GM12878 (cell line): Measurements from ENCODE around the gene LRRC23. TPM values are rescaled to one million over a fixed set of nuclear protein-coding genes. Genes with fewer than 3 reads are reported as not detected.

Experiments used
- CREB1 ChIP-seq: IDR thresholded peaks from 2 replicates; pipeline ENCODE4 v1.6.1; 2012; ENCODE audit warnings: low read depth, mild to moderate bottlenecking, inconsistent platforms
- CREM ChIP-seq: IDR thresholded peaks from 2 replicates; pipeline ENCODE4 v1.6.1; 2014; ENCODE audit warnings: antibody characterized with exemption, low read depth
- EZH2 ChIP-seq: IDR thresholded peaks from 2 replicates; pipeline ENCODE4 v1.6.1; 2012; ENCODE audit warnings: low read depth, mild to moderate bottlenecking, control low read depth, inconsistent platforms, low read length, borderline replicate concordance; ENCODE audit not compliant: control insufficient read depth
- FOXK2 ChIP-seq: fragments of 450-650 bp; IDR thresholded peaks from 2 replicates; pipeline ENCODE4 v1.6.1; 2017; ENCODE audit warnings: mild to moderate bottlenecking, moderate library complexity
- HCFC1 ChIP-seq: fragments of 150-350 bp; IDR thresholded peaks from 2 replicates; pipeline ENCODE4 v1.6.1; 2014; ENCODE audit warnings: low read length
- JUNB ChIP-seq: IDR thresholded peaks from 2 replicates; pipeline ENCODE4 v1.6.1; 2016; ENCODE audit warnings: antibody characterized with exemption, mild to moderate bottlenecking
- JUND ChIP-seq: IDR thresholded peaks from 2 replicates; pipeline ENCODE4 v1.6.1; 2012; ENCODE audit warnings: low read depth, mild to moderate bottlenecking, low read length, improper control_type of control experiment, moderate library complexity
- KAT2A ChIP-seq: conservative IDR thresholded peaks from 2 replicates; pipeline ENCODE4 v1.6.1; 2011; ENCODE audit warnings: low read depth, low read length; ENCODE audit not compliant: control insufficient read depth
- NR2C2 ChIP-seq: IDR thresholded peaks from 2 replicates; pipeline ENCODE4 v1.6.1; 2011; ENCODE audit warnings: borderline replicate concordance, low read depth; ENCODE audit not compliant: control insufficient read depth, insufficient read length
- NRF1 ChIP-seq: conservative IDR thresholded peaks from 2 replicates; pipeline ENCODE4 v1.6.1; 2011; ENCODE audit warnings: mild to moderate bottlenecking, low read depth, low read length, improper control_type of control experiment
- PBX3 ChIP-seq: IDR thresholded peaks from 2 replicates; pipeline ENCODE4 v1.6.1; 2011; ENCODE audit warnings: mild to moderate bottlenecking, low read depth, low read length, moderate library complexity; ENCODE audit not compliant: insufficient replicate concordance
- POU2F2 ChIP-seq: IDR thresholded peaks from 3 replicates; pipeline ENCODE4 v1.6.1; 2011; ENCODE audit warnings: low read depth, mild to moderate bottlenecking, low read length, borderline replicate concordance
- RFX5 ChIP-seq: IDR thresholded peaks from 2 replicates; pipeline ENCODE4 v1.6.1; 2011; ENCODE audit warnings: low read depth, low read length, improper control_type of control experiment
- SMARCA5 ChIP-seq: fragments of 450-650 bp; IDR thresholded peaks from 2 replicates; pipeline ENCODE4 v1.6.1; 2017; ENCODE audit warnings: mild to moderate bottlenecking
- SP1 ChIP-seq: IDR thresholded peaks from one replicate; pipeline ENCODE4 v1.6.1; 2011; ENCODE audit warnings: low read depth, low read length
- SREBF1 ChIP-seq: IDR thresholded peaks from 2 replicates; pipeline ENCODE4 v1.6.1; 2012; ENCODE audit warnings: mild to moderate bottlenecking, low read length
- SRF ChIP-seq, 2 experiments: IDR thresholded peaks; 2 replicates each; pipeline ENCODE4 v1.6.1; 2011; ENCODE audit warnings: low read depth in 2 of 2, low read length in 2 of 2, mild to moderate bottlenecking in 1 of 2, moderate library complexity in 1 of 2
- SUPT20H ChIP-seq: IDR thresholded peaks from 2 replicates; pipeline ENCODE4 v1.6.1; 2011; ENCODE audit warnings: low read depth, mild to moderate bottlenecking, low read length, moderate library complexity, borderline replicate concordance; ENCODE audit not compliant: control insufficient read depth
- USF2 ChIP-seq: IDR thresholded peaks from 2 replicates; pipeline ENCODE4 v1.6.1; 2011; ENCODE audit warnings: low read depth, low read length, improper control_type of control experiment, borderline replicate concordance
- ZBTB40 ChIP-seq: fragments of 450-650 bp; IDR thresholded peaks from 2 replicates; pipeline ENCODE4 v1.6.1; 2016; ENCODE audit warnings: mild to moderate bottlenecking, moderate library complexity, borderline replicate concordance
- polyA plus RNA-seq, 11 experiments: library from polyadenylated mRNA; depleted of rRNA in 4 of 11; unstranded in 6 of 11; stranded (reverse) in 5 of 11; fragments of >200 nt; fragmentation: Nextera tagmentation in 4 of 11; fragmentation: Illumina TruSeq in 1 of 11; extraction: Ambion mirVana in 4 of 11; extraction: Trizol in 1 of 11; gene quantifications; 1 replicate in 1 of 11; 2 replicates in 10 of 11; pipeline versions ENCODE4 v1.2.1 to v1.2.3, GENCODE V29; 2011 to 2016; ENCODE audit warnings: inconsistent platforms in 2 of 11, missing spikeins in 2 of 11, low read depth in 1 of 11
- total RNA-seq, 4 experiments: library from RNA; depleted of rRNA in 3 of 4; stranded (reverse); fragments of >200 nt in 3 of 4; fragmentation: Illumina TruSeq in 1 of 4; extraction: Trizol in 1 of 4; gene quantifications; 2 replicates each; pipeline versions ENCODE4 v1.2.1 to v1.2.3, GENCODE V29; 2013 to 2021

Gene LRRC23
- total and polyA plus RNA-seq, 10 of the 15 experiments (the other 5 are each of a cell fraction or from before 2014, with no cell fraction given): 1.4 to 6.9 (median 3.4) TPM

- TF ChIP-seq USF2: no peak; the same call in 1 of the 2 replicates
- TF ChIP-seq HCFC1: peak; percentile 71
- TF ChIP-seq CREB1: no peak
- no peak for TF ChIP-seq RFX5
- TF ChIP-seq KAT2A: no peak
- peak; percentile 74 for TF ChIP-seq ZBTB40
- peak; percentile 43; the same call in 1 of the 2 replicates for TF ChIP-seq JUND
- TF ChIP-seq EZH2: no peak
- peak; percentile 2 for TF ChIP-seq PBX3
- no peak for TF ChIP-seq NR2C2
- TF ChIP-seq CREM: peak; percentile 98
- no peak for TF ChIP-seq SUPT20H
- peak; percentile 61 for TF ChIP-seq SP1
- peak in 1 of 2 experiments; percentile 61; a peak in 2 of 4 replicates for TF ChIP-seq SRF (IDR thresholded peaks at IDR 0.05; ENCODE audit: low read depth in 2 of 2, low read length in 2 of 2)
- no peak for TF ChIP-seq JUNB
- TF ChIP-seq NRF1: peak; percentile 34; the same call in 1 of the 2 replicates
- no peak for TF ChIP-seq SREBF1
- TF ChIP-seq FOXK2: no peak
- 0 out of 2 replicates have a peak, but pooled peaks have one; percentile 36 for TF ChIP-seq SMARCA5
- peak; percentile 61; the same call in 1 of the 3 replicates for TF ChIP-seq POU2F2
These were observed 33.1 kb downstream of the LRRC23 start (continued) for GRCh38 chr12:6937481-6938352.
